Tibial artery (tissue), 4 donors: ENCODE data around the gene LRRTM3.

ENCODE experiments used
- DNase-seq, 2 donors: peaks; one replicate each; pipeline ENCODE4 v3.0.0-alpha.2; 2019
- H3K27ac ChIP-seq, 2 donors: fragments of 200-600 bp; sonication (generic) in 1 of 2; 1 replicate in 1 of 2; 2 replicates in 1 of 2; pipeline ENCODE4 v1.5.1; 2018 to 2019; ENCODE audit warnings: mild to moderate bottlenecking in 1 of 2
- H3K27me3 ChIP-seq, 2 donors: fragments of 200-600 bp; sonication (generic) in 1 of 2; one replicate each; pipeline versions ENCODE4 v1.5.1 to v1.6.0; 2016 to 2019
- H3K36me3 ChIP-seq, 3 donors: fragments of 200-600 bp; sonication (generic) in 2 of 3; one replicate each; pipeline ENCODE4 v1.5.1; 2016 to 2019; ENCODE audit warnings: mild to moderate bottlenecking in 2 of 3
- H3K4me1 ChIP-seq, 4 donors: fragments of 200-600 bp; sonication (generic) in 2 of 4; 1 replicate in 3 of 4; 2 replicates in 1 of 4; pipeline ENCODE4 v1.5.1; 2016 to 2019
- H3K4me3 ChIP-seq, 2 donors: fragments of 200-600 bp; sonication (generic) in 1 of 2; 1 replicate in 1 of 2; 2 replicates in 1 of 2; pipeline ENCODE4 v1.5.1; 2018 to 2019; ENCODE audit warnings: mild to moderate bottlenecking in 2 of 2
- H3K9me3 ChIP-seq, 3 donors: fragments of 200-600 bp; sonication (generic) in 1 of 3; one replicate each; pipeline ENCODE4 v1.5.1; 2016 to 2019
- CTCF ChIP-seq, 2 experiments: fragments of 200-600 bp in 1 of 2; fragments of 450-650 bp in 1 of 2; IDR thresholded peaks; one replicate each; pipeline ENCODE4 v1.5.1; 2017 to 2019; ENCODE audit warnings: antibody characterized with exemption in 2 of 2, mild to moderate bottlenecking in 1 of 2, moderate library complexity in 1 of 2
- intact Hi-C: fragments of 100-400 bp; cut with DNase I; formaldehyde crosslinking; loops from one replicate; pipeline ENCODE4 v1.15.0; 2023; ENCODE audit warnings: low total_unique reads

LRRTM3 gene

GRCh38 chr10:66931340-66931948, 5.6 kb downstream of the LRRTM3 start:
- Histone ChIP-seq H3K36me3 (no peaks in the 10 kb centered on the region), H3K9me3 (no peaks in the 10 kb centered on the region), H3K4me1 (peaks cover 0 to 5% (median 0%) of the 10 kb centered on the region in 4 donors), H3K27me3 (peaks cover 0 to 21% of the 10 kb centered on the region in 2 donors), H3K27ac (no peak overlapping the region), H3K4me3 (no peak overlapping the region)
- DNase-seq, result no peak
- intact Hi-C loops, result no loop called here
- peak; percentile 53 to 63 for TF ChIP-seq CTCF (IDR thresholded peaks at IDR 0.05)

- H3K36me3 ChIP-seq, result no peaks in the 10 kb centered on the region
- TF ChIP-seq CTCF (IDR thresholded peaks at IDR 0.05), result no peak
- H3K9me3 ChIP-seq, result no peaks in the 10 kb centered on the region
- H3K4me3 ChIP-seq, result no peak overlapping the region
- intact Hi-C loops, result no loop called here
- H3K27me3 ChIP-seq, result peaks cover 0 to 18% of the 10 kb centered on the region in 2 donors
- H3K4me1 ChIP-seq, result peaks cover 0 to 5% (median 0%) of the 10 kb centered on the region in 4 donors
- H3K27ac ChIP-seq, result no peak overlapping the region
- DNase-seq, result no peak
These were observed 6.1 kb downstream of the LRRTM3 start for GRCh38 chr10:66931949-66932343.

- Histone ChIP-seq H3K9me3 (no peaks in the 10 kb centered on the region), H3K27ac (no peak overlapping the region), H3K4me1 (no peaks in the 10 kb centered on the region), H3K36me3 (no peaks in the 10 kb centered on the region), H3K4me3 (no peak overlapping the region), H3K27me3 (peaks cover 0 to 7% of the 10 kb centered on the region in 2 donors)
- DNase-seq, result no peak
- TF ChIP-seq CTCF (IDR thresholded peaks at IDR 0.05), result no peak
- intact Hi-C loops, result no loop called here
These were observed 8.9 kb downstream of the LRRTM3 start for GRCh38 chr10:66934711-66935110.

DNA sequence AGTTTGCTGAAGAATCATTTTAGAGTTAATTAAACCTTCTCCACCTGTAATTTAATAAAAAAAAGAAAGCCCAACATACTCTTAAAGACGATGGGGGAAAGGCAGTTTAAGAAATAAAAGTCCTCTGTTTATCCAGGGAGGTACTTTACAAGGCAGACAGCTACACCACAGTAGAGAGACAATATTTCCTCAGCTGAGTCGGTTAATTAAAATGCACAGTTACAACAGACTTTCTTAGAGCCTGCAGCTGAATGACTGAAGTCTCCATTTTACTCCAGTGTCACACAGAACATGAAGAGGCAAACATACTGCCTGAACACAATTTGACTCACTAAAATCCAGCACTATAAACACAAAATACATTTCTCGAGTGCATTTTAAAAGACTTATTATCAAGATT, 15.1 kb downstream of the LRRTM3 start:
- H3K36me3 ChIP-seq, result no peaks in the 10 kb centered on the region
- TF ChIP-seq CTCF (IDR thresholded peaks at IDR 0.05), result no peak
- H3K4me1 ChIP-seq, result no peaks in the 10 kb centered on the region
- H3K9me3 ChIP-seq, result no peaks in the 10 kb centered on the region
- no peak overlapping the region for H3K4me3 ChIP-seq
- no peak for DNase-seq
- no peaks in the 10 kb centered on the region for H3K27me3 ChIP-seq
- intact Hi-C loops, result no loop called here
- no peak overlapping the region for H3K27ac ChIP-seq

DNA sequence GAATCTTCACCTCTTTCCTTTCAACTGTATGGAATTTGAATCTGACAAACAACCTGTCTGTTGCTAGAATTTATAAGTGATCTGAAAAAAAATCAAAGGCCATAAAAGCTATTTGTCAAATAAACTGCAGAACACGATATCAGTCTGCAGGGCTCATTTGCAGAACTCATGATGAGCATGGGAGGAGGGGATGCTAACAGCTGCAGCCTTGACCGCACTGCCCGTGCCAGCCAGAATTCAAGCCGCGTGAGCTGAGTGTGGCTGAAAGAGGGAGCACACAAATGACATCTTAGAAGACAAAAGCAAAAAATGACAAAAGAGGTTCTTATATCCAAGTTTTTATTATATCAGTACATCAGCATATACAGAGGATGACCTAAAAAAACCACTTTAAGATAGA, 15.7 kb downstream of the LRRTM3 start:
- Histone ChIP-seq H3K4me3 (no peak overlapping the region), H3K27me3 (no peaks in the 10 kb centered on the region), H3K4me1 (no peaks in the 10 kb centered on the region), H3K27ac (no peak overlapping the region), H3K36me3 (no peaks in the 10 kb centered on the region), H3K9me3 (no peaks in the 10 kb centered on the region)
- no peak for DNase-seq
- no peak for TF ChIP-seq CTCF (IDR thresholded peaks at IDR 0.05)
- intact Hi-C loops, result no loop called here

DNA sequence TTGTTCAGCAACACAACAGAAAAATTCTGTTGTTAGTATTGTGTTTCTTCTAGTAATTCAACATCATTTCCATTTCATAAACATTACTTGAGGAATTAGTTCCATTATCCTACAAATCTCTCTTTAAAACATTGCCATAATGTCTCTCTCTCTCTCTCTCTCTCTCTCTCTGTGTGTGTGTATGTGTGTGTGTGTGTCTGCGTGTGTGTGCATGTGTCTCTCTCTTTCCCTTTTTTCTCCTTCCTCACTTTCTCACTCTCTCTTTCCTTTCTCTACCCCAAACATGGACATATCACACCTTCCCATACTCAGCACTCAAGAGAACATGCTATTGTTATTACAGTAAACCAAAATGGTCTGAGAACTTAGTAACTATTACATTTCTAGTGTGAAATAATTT, 16.6 kb downstream of the LRRTM3 start:
- Histone ChIP-seq H3K4me3 (no peak overlapping the region), H3K9me3 (no peaks in the 10 kb centered on the region), H3K4me1 (no peaks in the 10 kb centered on the region), H3K27ac (no peak overlapping the region), H3K36me3 (no peaks in the 10 kb centered on the region), H3K27me3 (no peaks in the 10 kb centered on the region)
- intact Hi-C loops, result no loop called here
- no peak for DNase-seq
- TF ChIP-seq CTCF (IDR thresholded peaks at IDR 0.05), result no peak
